Activated CD8-positive, alpha-beta T cell treated with anti-CD3 and anti-CD28 coated beads, Interleukin-2, amount 10 ng/mL, durations not matched to agents 7 days and 5 days (primary cell): ENCODE results near the gene KRIT1. TPM values are rescaled to one million over a fixed set of nuclear protein-coding genes. Genes with fewer than 3 reads are reported as not detected.
A peak's percentile ranks its signal among the peaks of the same experiment; 100 is the strongest.

Source experiments
- ATAC-seq: fragments of 150-1000 bp; cut with Tn5 transposase; one replicate; pipeline ENCODE4 v1.10.0; 2021; ENCODE audit warnings: moderate library complexity
- CTCF ChIA-PET: fragments of 350-600 bp; sonication (Branson Sonifier 250); formaldehyde crosslinking; loops from one replicate; lab custom pipeline; 2021; ENCODE audit warnings: antibody characterized with exemption; lab: Charles Lee
- POLR2A ChIA-PET: fragments of 350-600 bp; sonication (Branson Sonifier 250); formaldehyde crosslinking; loops from one replicate; lab custom pipeline; 2021; ENCODE audit warnings: antibody characterized with exemption; lab: Charles Lee
- DNase-seq: peaks from one replicate; pipeline ENCODE4 v3.0.0-alpha.2; 2020
- H3K27ac Mint-ChIP-seq: one replicate; pipeline ENCODE4 v1.8.0; 2021; ENCODE audit warnings: mild to moderate bottlenecking, mixed read lengths
- H3K27me3 Mint-ChIP-seq: one replicate; pipeline ENCODE4 v1.8.0; 2021; ENCODE audit warnings: low read depth, mixed read lengths
- H3K36me3 Mint-ChIP-seq: one replicate; pipeline ENCODE4 v1.8.0; 2021; ENCODE audit warnings: low read depth, mixed read lengths
- H3K4me1 Mint-ChIP-seq: one replicate; pipeline ENCODE4 v1.8.0; 2021; ENCODE audit warnings: low read depth, mixed read lengths
- H3K4me3 Mint-ChIP-seq: one replicate; pipeline ENCODE4 v1.8.0; 2021; ENCODE audit warnings: mild to moderate bottlenecking, mixed read lengths
- H3K9me3 Mint-ChIP-seq: one replicate; pipeline ENCODE4 v1.8.0; 2022; ENCODE audit warnings: mixed read lengths; ENCODE audit not compliant: insufficient read depth
- total RNA-seq, 2 experiments: library from RNA; stranded (reverse); gene quantifications; one replicate each; pipeline ENCODE4 v1.2.3, GENCODE V29; 2021

Gene KRIT1
- 10 to 100 TPM; 39.9 to 44.8 TPM for total RNA-seq

GRCh38 chr7:92245487-92246359, at the start of gene KRIT1, which contains the start of gene ANKIB1:
TSS of gene KRIT1 (minus strand) at chr7:92245914. CDS start at chr7:92242135, 3,779 bp downstream.
TSS of gene ANKIB1 (plus strand) at chr7:92245974. CDS start at chr7:92294979, 49,005 bp downstream.
- ChIA-PET POLR2A (interaction anchor here (0.7 to 2.7 kb wide), 21 partner anchors 10 to 305 kb away, joined by 3 to 33 read pairs (median 4); partner anchors contain the start of genes AKAP9, CYP51A1, GATAD1 and LRRD1), CTCF (interaction anchor here (0.6 to 2.8 kb wide), 8 partner anchors 26 to 366 kb away, joined by 3 to 28 read pairs (median 3); partner anchors contain the start of genes AKAP9, GATAD1 and LRRD1)
- Mint-ChIP-seq H3K4me3 (peak within 1 kb of the TSS; percentile 92), H3K4me1 (peaks cover 37% of the 10 kb centered on the region), H3K9me3 (no peaks in the 10 kb centered on the region), H3K27me3 (no peaks in the 10 kb centered on the region), H3K27ac (peak within 1 kb of the TSS; percentile 97), H3K36me3 (peaks cover 10% of the 10 kb centered on the region)
- DNase-seq = peak; percentile 92
- ATAC-seq = peak; percentile 79

GRCh38 chr7:92295391-92295790, 49.7 kb upstream of the KRIT1 start:
- H3K9me3 Mint-ChIP-seq = no peaks in the 10 kb centered on the region
- ATAC-seq (no peak), DNase-seq (no peak)
- no peak overlapping the region for H3K27ac Mint-ChIP-seq
- H3K4me1 Mint-ChIP-seq = peaks cover 10% of the 10 kb centered on the region
- peaks cover 15% of the 10 kb centered on the region for H3K36me3 Mint-ChIP-seq
- ChIA-PET POLR2A (interaction anchor here (1.2 kb wide), 1 partner anchor 50 kb away, joined by 4 read pairs; the partner anchor contains the start of genes ANKIB1 and KRIT1), CTCF (interaction anchor here (0.7 to 0.9 kb wide), 2 partner anchors 15 to 1251 kb away, joined by 3 read pairs; no protein-coding TSS in a partner anchor)
- H3K27me3 Mint-ChIP-seq = no peaks in the 10 kb centered on the region
- H3K4me3 Mint-ChIP-seq = no peak overlapping the region

- H3K9me3 Mint-ChIP-seq = no peaks in the 10 kb centered on the region
- ChIA-PET CTCF (interaction anchor here (1.3 kb wide), 1 partner anchor 115 kb away, joined by 3 read pairs; the partner anchor contains the start of gene LRRD1), POLR2A (interaction anchor here (1.0 kb wide), 1 partner anchor 49 kb away, joined by 3 read pairs; the partner anchor contains the start of genes ANKIB1 and KRIT1)
- no peak overlapping the region for H3K27ac Mint-ChIP-seq
- H3K4me3 Mint-ChIP-seq = no peak overlapping the region
- peaks cover 12% of the 10 kb centered on the region for H3K36me3 Mint-ChIP-seq
- ATAC-seq (no peak), DNase-seq (no peak)
- peaks cover 13% of the 10 kb centered on the region for H3K4me1 Mint-ChIP-seq
- H3K27me3 Mint-ChIP-seq = no peaks in the 10 kb centered on the region
These were observed 48.3 kb upstream of the KRIT1 start for GRCh38 chr7:92293896-92294590.

- no peak overlapping the region for H3K27ac Mint-ChIP-seq
- no peak overlapping the region for H3K4me3 Mint-ChIP-seq
- peaks cover 13% of the 10 kb centered on the region for H3K4me1 Mint-ChIP-seq
- peaks cover 8% of the 10 kb centered on the region for H3K36me3 Mint-ChIP-seq
- ATAC-seq (no peak), DNase-seq (no peak)
- H3K27me3 Mint-ChIP-seq = no peaks in the 10 kb centered on the region
- ChIA-PET POLR2A (interaction anchor here (1.0 kb wide), 1 partner anchor 48 kb away, joined by 3 read pairs; the partner anchor contains the start of genes ANKIB1 and KRIT1), CTCF (interaction anchor here (0.8 to 1.3 kb wide), 2 partner anchors 114 to 155 kb away, joined by 3 read pairs; partner anchors contain the start of gene LRRD1)
- H3K9me3 Mint-ChIP-seq = no peaks in the 10 kb centered on the region
These were observed 47.3 kb upstream of the KRIT1 start for GRCh38 chr7:92292981-92293380.

- POLR2A ChIA-PET = no interaction called here
These were observed 43.6 kb upstream of the KRIT1 start for GRCh38 chr7:92289321-92289720.

GRCh38 chr7:92282930-92283329, 37.2 kb upstream of the KRIT1 start:
- Mint-ChIP-seq H3K27ac (no peak overlapping the region), H3K36me3 (peaks cover 27% of the 10 kb centered on the region), H3K9me3 (peaks cover 18% of the 10 kb centered on the region), H3K27me3 (no peaks in the 10 kb centered on the region), H3K4me3 (no peak overlapping the region), H3K4me1 (peaks cover 4% of the 10 kb centered on the region)
- CTCF ChIA-PET = interaction anchor here (1.1 kb wide), 1 partner anchor 141 kb away, joined by 3 read pairs; no protein-coding TSS in a partner anchor
- no peak for ATAC-seq
- POLR2A ChIA-PET = no interaction called here
- DNase-seq = no peak

More at GRCh38 chr7:92289321-92289720, 43.6 kb upstream of the KRIT1 start:
- H3K4me3 Mint-ChIP-seq = no peak overlapping the region
- no peak for ATAC-seq
- no peak overlapping the region for H3K27ac Mint-ChIP-seq
- H3K4me1 Mint-ChIP-seq = peaks cover 17% of the 10 kb centered on the region
- H3K9me3 Mint-ChIP-seq = peaks cover 3% of the 10 kb centered on the region
- no peaks in the 10 kb centered on the region for H3K27me3 Mint-ChIP-seq
- no peak for DNase-seq
- peaks cover 6% of the 10 kb centered on the region for H3K36me3 Mint-ChIP-seq
- CTCF ChIA-PET = interaction anchor here (0.8 to 0.9 kb wide), 2 partner anchors 14 to 135 kb away, joined by 3 read pairs; no protein-coding TSS in a partner anchor

- ChIA-PET CTCF (interaction anchor here (1.1 kb wide), 1 partner anchor 142 kb away, joined by 3 read pairs; no protein-coding TSS in a partner anchor), POLR2A (no interaction called here)
- Mint-ChIP-seq H3K36me3 (peaks cover 27% of the 10 kb centered on the region), H3K4me3 (no peak overlapping the region), H3K4me1 (peaks cover 2% of the 10 kb centered on the region), H3K9me3 (peaks cover 18% of the 10 kb centered on the region), H3K27me3 (no peaks in the 10 kb centered on the region), H3K27ac (no peak overlapping the region)
- DNase-seq = no peak
- ATAC-seq = no peak
These were observed 36.6 kb upstream of the KRIT1 start for GRCh38 chr7:92282221-92282814.

- Mint-ChIP-seq H3K27ac (no peak overlapping the region), H3K9me3 (peaks cover 15% of the 10 kb centered on the region), H3K4me3 (no peak overlapping the region), H3K27me3 (no peaks in the 10 kb centered on the region), H3K36me3 (peaks cover 29% of the 10 kb centered on the region), H3K4me1 (no peaks in the 10 kb centered on the region)
- ChIA-PET POLR2A (no interaction called here), CTCF (interaction anchor here (0.8 kb wide), 1 partner anchor 14 kb away, joined by 3 read pairs; no protein-coding TSS in a partner anchor)
- DNase-seq = no peak
- ATAC-seq = no peak
These were observed 35.3 kb upstream of the KRIT1 start for GRCh38 chr7:92281031-92281430.

- Mint-ChIP-seq H3K36me3 (peaks cover 34% of the 10 kb centered on the region), H3K4me1 (no peaks in the 10 kb centered on the region), H3K9me3 (peaks cover 15% of the 10 kb centered on the region), H3K27me3 (no peaks in the 10 kb centered on the region), H3K4me3 (no peak overlapping the region), H3K27ac (no peak overlapping the region)
- ChIA-PET CTCF (interaction anchor here (1.2 kb wide), 1 partner anchor 168 kb away, joined by 3 read pairs; the partner anchor contains the start of gene GATAD1), POLR2A (no interaction called here)
- DNase-seq = no peak
- no peak for ATAC-seq
These were observed 33.8 kb upstream of the KRIT1 start for GRCh38 chr7:92279396-92280031.

GRCh38 chr7:92276460-92276864, 30.7 kb upstream of the KRIT1 start:
- Mint-ChIP-seq H3K9me3 (peaks cover 15% of the 10 kb centered on the region), H3K27me3 (no peaks in the 10 kb centered on the region), H3K27ac (no peak overlapping the region), H3K36me3 (peaks cover 34% of the 10 kb centered on the region), H3K4me3 (no peak overlapping the region), H3K4me1 (no peaks in the 10 kb centered on the region)
- DNase-seq = no peak
- POLR2A ChIA-PET = no interaction called here
- CTCF ChIA-PET = no interaction called here
- no peak for ATAC-seq
